Measurements from ENCODE around the gene SMARCA2.
"Not testable (repeated sequence)": the region's sequence is repeated elsewhere in the genome, so short reads cannot be mapped to it uniquely, and the experiment has no call there.

SMARCA2 gene

GRCh38 chr9:2106666-2107065 is 91.5 kb downstream of the SMARCA2 start:
- no peak for DNase-seq

GRCh38 chr9:2107906-2108451 is 92.8 kb downstream of the SMARCA2 start:
- no peak for DNase-seq

GRCh38 chr9:2109069-2109650 is 94.0 kb downstream of the SMARCA2 start:
- no peak for DNase-seq

- no peak for DNase-seq
These were observed 94.9 kb downstream of the SMARCA2 start for GRCh38 chr9:2110036-2110435.

- no peak for DNase-seq
These were observed 100.9 kb downstream of the SMARCA2 start for GRCh38 chr9:2116073-2116472.

- DNase-seq = no peak
These were observed 102.4 kb downstream of the SMARCA2 start for GRCh38 chr9:2117527-2117926.

GRCh38 chr9:2119566-2119965 is 104.4 kb downstream of the SMARCA2 start:
- DNase-seq = no peak

- DNase-seq = no peak
These were observed 106.0 kb downstream of the SMARCA2 start for GRCh38 chr9:2120926-2121689.

- no peak for DNase-seq
These were observed 107.2 kb downstream of the SMARCA2 start for GRCh38 chr9:2122299-2122698.

- no peak for DNase-seq
These were observed 110.8 kb downstream of the SMARCA2 start for GRCh38 chr9:2125906-2126305.

- DNase-seq = no peak
These were observed 111.2 kb downstream of the SMARCA2 start for GRCh38 chr9:2126331-2126803.

GRCh38 chr9:2127486-2127885 is 112.3 kb downstream of the SMARCA2 start:
- DNase-seq = no peak

- no peak for DNase-seq
These were observed 113.0 kb downstream of the SMARCA2 start for GRCh38 chr9:2128141-2128540.

GRCh38 chr9:2128618-2129017 is 113.5 kb downstream of the SMARCA2 start:
- no peak for DNase-seq

GRCh38 chr9:2130941-2131340 is 115.8 kb downstream of the SMARCA2 start:
- no peak for DNase-seq

- DNase-seq = no peak
These were observed 117.4 kb downstream of the SMARCA2 start for GRCh38 chr9:2132484-2133082.

- no peak for DNase-seq
These were observed 119.2 kb downstream of the SMARCA2 start for GRCh38 chr9:2134391-2134790.

- DNase-seq = no peak
These were observed 123.5 kb downstream of the SMARCA2 start for GRCh38 chr9:2138646-2139045.

- DNase-seq = no peak
These were observed 125.6 kb downstream of the SMARCA2 start for GRCh38 chr9:2140600-2141223.

- DNase-seq = no peak
These were observed 127.1 kb downstream of the SMARCA2 start for GRCh38 chr9:2142212-2142611.

GRCh38 chr9:2144619-2145018 is 129.5 kb downstream of the SMARCA2 start:
- no peak for DNase-seq

- no peak for DNase-seq
These were observed 130.6 kb downstream of the SMARCA2 start for GRCh38 chr9:2145746-2146145.

- not testable (repeated sequence) for DNase-seq
These were observed 131.6 kb downstream of the SMARCA2 start for GRCh38 chr9:2146700-2147099.

Data from stimulated activated CD4-positive, alpha-beta T cell treated with anti-CD3 and anti-CD28 coated beads, Interleukin-1b, Interleukin-23, amount 100 ng/mL, for 48 hours (primary cell).